Thoracic aorta (tissue), 2 donors: ENCODE measurements around the gene RBMS1. TPM values are rescaled to one million over a fixed set of nuclear protein-coding genes. Genes with fewer than 3 reads are reported as not detected.

Experiments
- ATAC-seq: fragments of 150-250 bp; one replicate; pipeline ENCODE4 v1.8.0; 2017; ENCODE audit warnings: low read depth; ENCODE audit not compliant: insufficient number of reproducible peaks, low FRiP score
- DNase-seq: peaks from one replicate; pipeline ENCODE4 v3.0.0-alpha.2; 2020; ENCODE audit warnings: low spot score
- H3K27ac ChIP-seq, 2 donors: fragments of 200-600 bp; sonication (generic); 1 replicate in 1 of 2; 2 replicates in 1 of 2; pipeline ENCODE4 v1.5.1; 2016; ENCODE audit warnings: mild to moderate bottlenecking in 2 of 2, moderate library complexity in 2 of 2
- H3K27me3 ChIP-seq: fragments of 200-600 bp; sonication (generic); replicated peaks from 2 replicates; pipeline ENCODE4 v1.6.0; 2016; ENCODE audit warnings: mild to moderate bottlenecking; ENCODE audit not compliant: insufficient read depth
- H3K36me3 ChIP-seq: fragments of 200-600 bp; sonication (generic); one replicate; pipeline ENCODE4 v1.5.1; 2016
- H3K4me1 ChIP-seq, 2 donors: fragments of 200-600 bp; sonication (generic); 1 replicate in 1 of 2; 2 replicates in 1 of 2; pipeline versions ENCODE4 v1.5.1 to v1.6.0; 2016; ENCODE audit warnings: low read depth in 2 of 2, mild to moderate bottlenecking in 1 of 2; ENCODE audit not compliant: control insufficient read depth in 1 of 2
- H3K4me3 ChIP-seq: fragments of 200-600 bp; sonication (generic); 2 replicates; pipeline ENCODE4 v1.5.1; 2016; ENCODE audit warnings: mild to moderate bottlenecking
- H3K9me3 ChIP-seq: fragments of 200-600 bp; sonication (generic); 2 replicates; pipeline ENCODE4 v1.5.1; 2016
- total RNA-seq, 2 donors: library from RNA; depleted of rRNA; stranded (reverse); fragments of >200 nt; gene quantifications; one replicate each; pipeline versions ENCODE4 v1.1.0 to v1.2.3, GENCODE V29; 2016
- TF ChIP-seq, protein P1 (sequence below): fragments of 200-600 bp; sonication (generic); IDR thresholded peaks from one replicate; pipeline ENCODE4 v1.5.1; 2019; ENCODE audit warnings: antibody characterized with exemption

Gene RBMS1
- total RNA-seq, 2 donors from 2014 or later: 98.7 to 179 TPM

DNA sequence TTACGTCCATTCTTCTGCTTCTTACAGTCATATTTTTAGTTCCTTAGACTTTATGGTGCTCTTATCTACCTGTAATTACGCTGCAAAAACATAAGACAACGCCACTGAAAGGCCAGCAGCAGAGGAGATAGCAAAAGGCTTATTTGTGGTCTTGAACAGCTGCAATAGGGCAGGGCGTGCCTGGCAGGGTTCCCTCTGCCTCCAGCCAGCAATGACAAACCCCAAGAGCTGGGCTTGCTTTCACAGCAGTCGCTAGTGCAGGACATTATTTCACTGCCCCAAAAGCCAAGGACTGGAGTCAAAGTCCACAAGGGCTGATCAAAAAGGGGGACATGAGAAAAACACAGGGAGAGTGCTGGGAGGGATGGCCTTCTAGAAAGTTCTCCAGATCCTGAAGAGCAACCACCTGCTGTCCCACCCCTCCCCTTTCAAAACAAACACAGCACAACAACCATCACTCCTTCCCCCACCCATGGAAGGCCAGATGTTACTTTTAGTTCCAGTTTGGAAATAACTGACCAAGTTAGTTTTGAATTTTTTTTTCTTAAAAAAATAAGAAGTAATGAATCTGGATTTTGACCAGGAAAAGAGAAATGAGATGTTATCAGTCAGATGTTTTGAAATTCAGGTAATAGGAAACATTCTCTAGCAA lies 127.8 kb downstream of the RBMS1 start:
- Histone ChIP-seq H3K36me3 (no peaks in the 10 kb centered on the region), H3K4me1 (peaks cover 41 to 89% of the 10 kb centered on the region in 2 donors), H3K4me3 (no peak overlapping the region), H3K9me3 (no peaks in the 10 kb centered on the region), H3K27me3 (no peaks in the 10 kb centered on the region), H3K27ac (no peak overlapping the region)
- no peak for ATAC-seq
- TF ChIP-seq, protein P1, sequence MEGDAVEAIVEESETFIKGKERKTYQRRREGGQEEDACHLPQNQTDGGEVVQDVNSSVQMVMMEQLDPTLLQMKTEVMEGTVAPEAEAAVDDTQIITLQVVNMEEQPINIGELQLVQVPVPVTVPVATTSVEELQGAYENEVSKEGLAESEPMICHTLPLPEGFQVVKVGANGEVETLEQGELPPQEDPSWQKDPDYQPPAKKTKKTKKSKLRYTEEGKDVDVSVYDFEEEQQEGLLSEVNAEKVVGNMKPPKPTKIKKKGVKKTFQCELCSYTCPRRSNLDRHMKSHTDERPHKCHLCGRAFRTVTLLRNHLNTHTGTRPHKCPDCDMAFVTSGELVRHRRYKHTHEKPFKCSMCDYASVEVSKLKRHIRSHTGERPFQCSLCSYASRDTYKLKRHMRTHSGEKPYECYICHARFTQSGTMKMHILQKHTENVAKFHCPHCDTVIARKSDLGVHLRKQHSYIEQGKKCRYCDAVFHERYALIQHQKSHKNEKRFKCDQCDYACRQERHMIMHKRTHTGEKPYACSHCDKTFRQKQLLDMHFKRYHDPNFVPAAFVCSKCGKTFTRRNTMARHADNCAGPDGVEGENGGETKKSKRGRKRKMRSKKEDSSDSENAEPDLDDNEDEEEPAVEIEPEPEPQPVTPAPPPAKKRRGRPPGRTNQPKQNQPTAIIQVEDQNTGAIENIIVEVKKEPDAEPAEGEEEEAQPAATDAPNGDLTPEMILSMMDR: no peak
- no peak for DNase-seq

DNA sequence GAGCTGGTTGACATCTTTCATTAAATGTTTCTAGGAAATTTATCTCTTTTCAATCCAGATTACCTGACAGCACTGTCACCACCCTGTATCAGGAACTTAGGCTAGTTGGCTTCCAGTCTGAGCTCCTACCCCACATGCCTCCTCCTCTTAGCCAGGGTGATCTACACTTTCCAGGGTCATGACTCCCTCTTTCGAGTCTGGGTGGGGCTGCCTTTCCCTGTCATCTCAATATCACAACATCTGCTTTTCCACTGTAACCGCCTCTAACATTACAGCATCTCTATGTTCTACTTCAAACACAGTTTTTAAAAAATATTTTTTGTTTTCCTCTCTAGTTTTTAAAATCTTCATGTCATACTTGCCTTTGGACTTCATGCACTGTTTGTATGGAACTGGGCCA lies 129.2 kb downstream of the RBMS1 start:
- Histone ChIP-seq H3K27ac (no peak overlapping the region), H3K4me1 (peaks cover 38 to 76% of the 10 kb centered on the region in 2 donors), H3K36me3 (no peaks in the 10 kb centered on the region), H3K27me3 (no peaks in the 10 kb centered on the region), H3K9me3 (no peaks in the 10 kb centered on the region), H3K4me3 (no peak overlapping the region)
- TF ChIP-seq, protein P1: no peak
- no peak for ATAC-seq
- DNase-seq: no peak

DNA sequence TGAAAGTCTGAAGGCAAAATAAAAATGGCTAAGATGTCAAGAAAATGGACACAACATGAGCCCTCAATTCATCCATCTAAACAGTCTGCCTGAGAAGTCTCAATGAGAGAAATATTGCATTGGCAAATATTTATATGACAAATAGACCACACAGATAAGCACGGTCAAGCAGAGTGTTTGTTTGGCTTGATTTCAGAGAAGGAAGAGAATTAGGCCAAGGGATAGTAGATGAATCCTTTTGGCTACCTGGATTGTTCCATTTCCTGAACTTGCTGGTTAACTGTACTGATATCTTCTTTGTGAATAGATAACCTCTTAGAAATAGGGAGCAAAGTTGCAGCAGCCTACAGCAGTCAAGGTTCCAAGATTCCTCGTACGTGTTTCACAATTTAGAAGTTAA lies 129.6 kb downstream of the RBMS1 start:
- DNase-seq (no peak), ATAC-seq (no peak)
- peaks cover 35 to 72% of the 10 kb centered on the region in 2 donors for H3K4me1 ChIP-seq
- H3K36me3 ChIP-seq: no peaks in the 10 kb centered on the region
- no peaks in the 10 kb centered on the region for H3K27me3 ChIP-seq
- no peak overlapping the region for H3K4me3 ChIP-seq
- no peak overlapping the region for H3K27ac ChIP-seq
- H3K9me3 ChIP-seq: no peaks in the 10 kb centered on the region
- TF ChIP-seq, protein P1: no peak

DNA sequence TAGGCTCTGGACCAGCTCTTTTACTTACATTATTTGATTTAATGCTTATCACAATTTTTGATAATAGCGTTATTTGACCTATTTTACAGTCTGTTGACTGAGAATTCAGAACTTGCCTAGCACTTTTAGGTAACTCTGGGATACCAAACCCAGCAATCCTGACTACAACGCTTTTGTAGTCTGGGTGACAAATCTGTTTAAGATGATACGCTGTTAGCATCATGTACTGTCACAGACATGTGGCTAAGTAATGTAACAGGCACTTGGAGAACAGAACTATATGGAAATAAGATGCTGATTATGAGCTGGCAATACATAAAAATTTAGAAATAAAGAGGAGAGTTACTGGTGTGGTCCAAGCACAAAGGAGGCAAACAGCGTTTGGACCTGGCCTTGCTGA lies 130.6 kb downstream of the RBMS1 start:
- no peak overlapping the region for H3K27ac ChIP-seq
- peaks cover 26 to 63% of the 10 kb centered on the region in 2 donors for H3K4me1 ChIP-seq
- no peak for DNase-seq
- no peak for ATAC-seq
- TF ChIP-seq, protein P1: no peak
- H3K36me3 ChIP-seq: no peaks in the 10 kb centered on the region
- no peaks in the 10 kb centered on the region for H3K27me3 ChIP-seq
- H3K9me3 ChIP-seq: no peaks in the 10 kb centered on the region
- H3K4me3 ChIP-seq: no peak overlapping the region

DNA sequence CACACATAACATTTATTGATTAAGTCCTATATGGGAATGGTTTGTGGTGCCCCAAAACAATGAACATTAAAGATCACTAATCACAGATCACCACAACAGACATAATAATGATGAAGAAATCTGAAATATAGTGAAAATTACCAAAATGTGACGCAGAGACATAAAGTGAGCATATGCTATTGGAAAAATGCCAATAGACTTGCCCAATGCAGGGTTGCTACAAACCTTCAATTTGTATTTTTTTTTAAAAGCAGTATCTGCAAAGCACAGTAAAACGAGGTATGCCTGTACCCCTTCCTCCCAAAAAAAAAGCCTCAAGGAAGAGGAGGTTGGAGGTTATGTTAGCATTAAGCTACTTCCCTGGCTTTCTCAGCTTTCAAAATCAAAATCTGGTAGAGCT lies 131.1 kb downstream of the RBMS1 start:
- no peak for DNase-seq
- TF ChIP-seq, protein P1: no peak
- Histone ChIP-seq H3K9me3 (no peaks in the 10 kb centered on the region), H3K4me3 (no peak overlapping the region), H3K27me3 (no peaks in the 10 kb centered on the region), H3K27ac (no peak overlapping the region), H3K36me3 (no peaks in the 10 kb centered on the region), H3K4me1 (peaks cover 26 to 58% of the 10 kb centered on the region in 2 donors)
- no peak for ATAC-seq
